ENCODE results near the gene SLC39A11.
"Not testable (repeated sequence)": the region's sequence is repeated elsewhere in the genome, so short reads cannot be mapped to it uniquely, and the experiment has no call there.

DNA sequence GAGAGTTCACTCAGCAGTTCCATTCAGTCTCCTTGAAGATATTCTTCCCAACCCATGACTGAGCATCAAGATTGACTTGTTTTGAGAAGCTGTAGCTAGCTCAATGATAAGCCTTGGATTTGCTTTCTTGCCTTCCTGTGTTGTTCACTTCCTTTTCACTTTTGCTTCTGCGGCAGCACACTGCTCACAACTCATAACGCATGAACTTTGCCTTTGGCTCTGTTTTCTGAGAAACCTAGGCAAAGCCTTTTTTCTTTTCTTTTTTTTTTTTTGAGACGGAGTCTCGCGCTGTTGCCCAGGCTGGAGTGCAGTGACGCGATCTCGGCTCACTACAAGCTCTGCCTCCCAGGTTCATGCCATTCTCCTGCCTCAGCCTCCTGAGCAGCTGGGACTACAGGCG lies 383.8 kb downstream of the SLC39A11 start:
- TF ChIP-seq ETV6 (CRISPR knock-in tag; IDR thresholded peaks at IDR 0.05) = not testable (repeated sequence)
- TF ChIP-seq, protein P1, sequence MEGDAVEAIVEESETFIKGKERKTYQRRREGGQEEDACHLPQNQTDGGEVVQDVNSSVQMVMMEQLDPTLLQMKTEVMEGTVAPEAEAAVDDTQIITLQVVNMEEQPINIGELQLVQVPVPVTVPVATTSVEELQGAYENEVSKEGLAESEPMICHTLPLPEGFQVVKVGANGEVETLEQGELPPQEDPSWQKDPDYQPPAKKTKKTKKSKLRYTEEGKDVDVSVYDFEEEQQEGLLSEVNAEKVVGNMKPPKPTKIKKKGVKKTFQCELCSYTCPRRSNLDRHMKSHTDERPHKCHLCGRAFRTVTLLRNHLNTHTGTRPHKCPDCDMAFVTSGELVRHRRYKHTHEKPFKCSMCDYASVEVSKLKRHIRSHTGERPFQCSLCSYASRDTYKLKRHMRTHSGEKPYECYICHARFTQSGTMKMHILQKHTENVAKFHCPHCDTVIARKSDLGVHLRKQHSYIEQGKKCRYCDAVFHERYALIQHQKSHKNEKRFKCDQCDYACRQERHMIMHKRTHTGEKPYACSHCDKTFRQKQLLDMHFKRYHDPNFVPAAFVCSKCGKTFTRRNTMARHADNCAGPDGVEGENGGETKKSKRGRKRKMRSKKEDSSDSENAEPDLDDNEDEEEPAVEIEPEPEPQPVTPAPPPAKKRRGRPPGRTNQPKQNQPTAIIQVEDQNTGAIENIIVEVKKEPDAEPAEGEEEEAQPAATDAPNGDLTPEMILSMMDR (IDR thresholded peaks at IDR 0.05) = not testable (repeated sequence)
- TF ChIP-seq, protein P2, sequence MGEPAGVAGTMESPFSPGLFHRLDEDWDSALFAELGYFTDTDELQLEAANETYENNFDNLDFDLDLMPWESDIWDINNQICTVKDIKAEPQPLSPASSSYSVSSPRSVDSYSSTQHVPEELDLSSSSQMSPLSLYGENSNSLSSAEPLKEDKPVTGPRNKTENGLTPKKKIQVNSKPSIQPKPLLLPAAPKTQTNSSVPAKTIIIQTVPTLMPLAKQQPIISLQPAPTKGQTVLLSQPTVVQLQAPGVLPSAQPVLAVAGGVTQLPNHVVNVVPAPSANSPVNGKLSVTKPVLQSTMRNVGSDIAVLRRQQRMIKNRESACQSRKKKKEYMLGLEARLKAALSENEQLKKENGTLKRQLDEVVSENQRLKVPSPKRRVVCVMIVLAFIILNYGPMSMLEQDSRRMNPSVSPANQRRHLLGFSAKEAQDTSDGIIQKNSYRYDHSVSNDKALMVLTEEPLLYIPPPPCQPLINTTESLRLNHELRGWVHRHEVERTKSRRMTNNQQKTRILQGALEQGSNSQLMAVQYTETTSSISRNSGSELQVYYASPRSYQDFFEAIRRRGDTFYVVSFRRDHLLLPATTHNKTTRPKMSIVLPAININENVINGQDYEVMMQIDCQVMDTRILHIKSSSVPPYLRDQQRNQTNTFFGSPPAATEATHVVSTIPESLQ (CRISPR knock-in tag; IDR thresholded peaks at IDR 0.05) = not testable (repeated sequence)
- TF ChIP-seq, protein P3, sequence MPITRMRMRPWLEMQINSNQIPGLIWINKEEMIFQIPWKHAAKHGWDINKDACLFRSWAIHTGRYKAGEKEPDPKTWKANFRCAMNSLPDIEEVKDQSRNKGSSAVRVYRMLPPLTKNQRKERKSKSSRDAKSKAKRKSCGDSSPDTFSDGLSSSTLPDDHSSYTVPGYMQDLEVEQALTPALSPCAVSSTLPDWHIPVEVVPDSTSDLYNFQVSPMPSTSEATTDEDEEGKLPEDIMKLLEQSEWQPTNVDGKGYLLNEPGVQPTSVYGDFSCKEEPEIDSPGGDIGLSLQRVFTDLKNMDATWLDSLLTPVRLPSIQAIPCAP (CRISPR knock-in tag; IDR thresholded peaks at IDR 0.05) = not testable (repeated sequence)
